Measurements from ENCODE around the gene PCOLCE2.

DNA sequence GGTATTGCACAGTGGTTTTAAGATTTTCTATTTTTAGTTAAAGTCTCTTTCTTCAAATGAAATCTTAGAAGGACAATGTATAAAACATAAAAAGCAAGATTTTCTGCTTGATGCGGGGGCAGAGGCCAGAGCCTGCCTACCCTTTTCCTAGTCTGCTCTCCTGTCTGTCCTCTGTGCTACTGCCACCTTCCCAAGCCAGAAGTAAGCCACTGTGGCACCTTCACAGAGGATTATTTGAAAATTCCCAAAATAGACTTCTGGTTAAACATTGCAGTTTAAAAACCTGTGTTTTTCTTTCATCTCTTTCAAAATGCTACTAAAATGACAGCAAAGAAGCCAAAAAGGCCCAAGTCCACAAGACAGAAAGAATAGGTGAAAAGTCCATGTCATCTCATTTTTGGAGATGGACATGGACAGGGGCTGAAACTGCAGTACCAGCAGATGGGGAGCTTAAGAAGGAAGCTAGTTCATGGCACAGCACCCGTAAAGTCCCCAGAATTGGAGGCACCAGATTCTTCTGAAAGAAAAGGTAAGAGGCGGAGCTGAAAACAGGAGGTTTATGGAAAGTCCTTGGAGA lies 37.6 kb upstream of the PCOLCE2 start:
- TF ChIP-seq EZH2 (IDR thresholded peaks at IDR 0.05; ENCODE audit: low read length) = no peak
- TF ChIP-seq, protein P1, sequence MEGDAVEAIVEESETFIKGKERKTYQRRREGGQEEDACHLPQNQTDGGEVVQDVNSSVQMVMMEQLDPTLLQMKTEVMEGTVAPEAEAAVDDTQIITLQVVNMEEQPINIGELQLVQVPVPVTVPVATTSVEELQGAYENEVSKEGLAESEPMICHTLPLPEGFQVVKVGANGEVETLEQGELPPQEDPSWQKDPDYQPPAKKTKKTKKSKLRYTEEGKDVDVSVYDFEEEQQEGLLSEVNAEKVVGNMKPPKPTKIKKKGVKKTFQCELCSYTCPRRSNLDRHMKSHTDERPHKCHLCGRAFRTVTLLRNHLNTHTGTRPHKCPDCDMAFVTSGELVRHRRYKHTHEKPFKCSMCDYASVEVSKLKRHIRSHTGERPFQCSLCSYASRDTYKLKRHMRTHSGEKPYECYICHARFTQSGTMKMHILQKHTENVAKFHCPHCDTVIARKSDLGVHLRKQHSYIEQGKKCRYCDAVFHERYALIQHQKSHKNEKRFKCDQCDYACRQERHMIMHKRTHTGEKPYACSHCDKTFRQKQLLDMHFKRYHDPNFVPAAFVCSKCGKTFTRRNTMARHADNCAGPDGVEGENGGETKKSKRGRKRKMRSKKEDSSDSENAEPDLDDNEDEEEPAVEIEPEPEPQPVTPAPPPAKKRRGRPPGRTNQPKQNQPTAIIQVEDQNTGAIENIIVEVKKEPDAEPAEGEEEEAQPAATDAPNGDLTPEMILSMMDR (optimal IDR thresholded peaks at IDR 0.05 in 1 of 3, IDR thresholded peaks at IDR 0.05 in 1 of 3, conservative IDR thresholded peaks at IDR 0.05 in 1 of 3; ENCODE audit: extremely low read depth in 1 of 3, insufficient read depth in 2 of 3, low read length in 3 of 3) = no peak
